ENCODE measurements around the gene DACH1. TPM values are rescaled to one million over a fixed set of nuclear protein-coding genes. Genes with fewer than 3 reads are reported as not detected.
"Not testable (repeated sequence)": the region's sequence is repeated elsewhere in the genome, so short reads cannot be mapped to it uniquely, and the experiment has no call there.

DACH1 gene
- total RNA-seq, 2 donors from 2014 or later = 0.39 to 1.6 TPM

DNA sequence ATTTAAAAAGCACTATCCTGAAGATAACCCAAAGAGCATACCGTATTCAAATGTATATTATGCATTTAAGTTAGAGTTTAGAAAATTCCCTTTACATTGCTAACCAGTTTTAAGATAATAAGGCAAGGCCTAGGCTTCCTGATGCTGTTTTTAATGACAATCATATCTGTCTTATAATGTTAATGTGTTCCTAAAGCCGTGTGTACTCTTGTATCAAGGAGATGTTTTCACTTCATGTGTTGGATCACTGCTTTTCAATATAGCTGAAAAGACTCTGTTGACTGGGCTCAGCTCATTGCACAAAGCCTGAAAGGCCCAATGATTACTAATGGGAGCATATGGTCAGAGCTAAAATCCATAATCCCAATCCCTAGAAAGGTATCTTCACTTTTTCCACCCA lies 81.6 kb downstream of the DACH1 start:
- Histone ChIP-seq H3K9me3 (no peaks in the 10 kb centered on the region), H3K27me3 (no peaks in the 10 kb centered on the region), H3K4me1 (no peaks in the 10 kb centered on the region), H3K36me3 (no peaks in the 10 kb centered on the region), H3K4me3 (no peak overlapping the region), H3K27ac (no peak overlapping the region)
- TF ChIP-seq, protein P1, sequence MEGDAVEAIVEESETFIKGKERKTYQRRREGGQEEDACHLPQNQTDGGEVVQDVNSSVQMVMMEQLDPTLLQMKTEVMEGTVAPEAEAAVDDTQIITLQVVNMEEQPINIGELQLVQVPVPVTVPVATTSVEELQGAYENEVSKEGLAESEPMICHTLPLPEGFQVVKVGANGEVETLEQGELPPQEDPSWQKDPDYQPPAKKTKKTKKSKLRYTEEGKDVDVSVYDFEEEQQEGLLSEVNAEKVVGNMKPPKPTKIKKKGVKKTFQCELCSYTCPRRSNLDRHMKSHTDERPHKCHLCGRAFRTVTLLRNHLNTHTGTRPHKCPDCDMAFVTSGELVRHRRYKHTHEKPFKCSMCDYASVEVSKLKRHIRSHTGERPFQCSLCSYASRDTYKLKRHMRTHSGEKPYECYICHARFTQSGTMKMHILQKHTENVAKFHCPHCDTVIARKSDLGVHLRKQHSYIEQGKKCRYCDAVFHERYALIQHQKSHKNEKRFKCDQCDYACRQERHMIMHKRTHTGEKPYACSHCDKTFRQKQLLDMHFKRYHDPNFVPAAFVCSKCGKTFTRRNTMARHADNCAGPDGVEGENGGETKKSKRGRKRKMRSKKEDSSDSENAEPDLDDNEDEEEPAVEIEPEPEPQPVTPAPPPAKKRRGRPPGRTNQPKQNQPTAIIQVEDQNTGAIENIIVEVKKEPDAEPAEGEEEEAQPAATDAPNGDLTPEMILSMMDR (IDR thresholded peaks at IDR 0.05) = no peak
- no peak for DNase-seq (ENCODE audit: low spot score)

GRCh38 chr13:71780546-71780945 lies 86.5 kb downstream of the DACH1 start:
- no peaks in the 10 kb centered on the region for H3K9me3 ChIP-seq
- no peak overlapping the region for H3K27ac ChIP-seq
- H3K36me3 ChIP-seq = no peaks in the 10 kb centered on the region
- H3K4me3 ChIP-seq = no peak overlapping the region
- TF ChIP-seq, protein P1 (IDR thresholded peaks at IDR 0.05) = no peak
- no peaks in the 10 kb centered on the region for H3K4me1 ChIP-seq
- DNase-seq (ENCODE audit: low spot score) = no peak
- no peaks in the 10 kb centered on the region for H3K27me3 ChIP-seq

GRCh38 chr13:71778998-71779397 lies 88.0 kb downstream of the DACH1 start:
- not testable (repeated sequence) for H3K4me3 ChIP-seq; H3K27ac ChIP-seq; DNase-seq (ENCODE audit: low spot score); H3K9me3 ChIP-seq; H3K4me1 ChIP-seq; H3K36me3 ChIP-seq; H3K27me3 ChIP-seq

- no peaks in the 10 kb centered on the region for H3K36me3 ChIP-seq
- H3K4me3 ChIP-seq = no peak overlapping the region
- TF ChIP-seq, protein P1 (IDR thresholded peaks at IDR 0.05) = no peak
- H3K9me3 ChIP-seq = no peaks in the 10 kb centered on the region
- H3K27ac ChIP-seq = no peak overlapping the region
- H3K27me3 ChIP-seq = no peaks in the 10 kb centered on the region
- no peaks in the 10 kb centered on the region for H3K4me1 ChIP-seq
- DNase-seq (ENCODE audit: low spot score) = no peak
Measured at GRCh38 chr13:71775966-71776365, 91.0 kb downstream of the DACH1 start.

- no peaks in the 10 kb centered on the region for H3K27me3 ChIP-seq
- H3K4me3 ChIP-seq = no peak overlapping the region
- no peaks in the 10 kb centered on the region for H3K9me3 ChIP-seq
- no peaks in the 10 kb centered on the region for H3K4me1 ChIP-seq
- TF ChIP-seq, protein P1 (IDR thresholded peaks at IDR 0.05) = no peak
- DNase-seq (ENCODE audit: low spot score) = no peak
- H3K27ac ChIP-seq = no peak overlapping the region
- H3K36me3 ChIP-seq = no peaks in the 10 kb centered on the region
Measured at GRCh38 chr13:71774863-71775262, 92.1 kb downstream of the DACH1 start.

GRCh38 chr13:71773531-71773930 lies 93.5 kb downstream of the DACH1 start:
- H3K4me3 ChIP-seq = no peak overlapping the region

More at GRCh38 chr13:71773531-71773930, 93.5 kb downstream of the DACH1 start:
- no peaks in the 10 kb centered on the region for H3K27me3 ChIP-seq
- no peak for DNase-seq (ENCODE audit: low spot score)
- no peak overlapping the region for H3K27ac ChIP-seq
- no peaks in the 10 kb centered on the region for H3K9me3 ChIP-seq
- no peaks in the 10 kb centered on the region for H3K4me1 ChIP-seq
- TF ChIP-seq, protein P1 (IDR thresholded peaks at IDR 0.05) = no peak
- H3K36me3 ChIP-seq = no peaks in the 10 kb centered on the region
